Stimulated activated CD8-positive, alpha-beta memory T cell treated with anti-CD3 and anti-CD28 coated beads, Interleukin-4, amount 100 ng/mL, for 24 hours (primary cell): ENCODE results near the gene CD84.
"Not testable (repeated sequence)": the region's sequence is repeated elsewhere in the genome, so short reads cannot be mapped to it uniquely, and the experiment has no call there.

Experiments
- DNase-seq: peaks from one replicate; pipeline ENCODE4 v3.0.0-alpha.2; 2020; ENCODE audit warnings: low read depth

CD84 gene

GRCh38 chr1:160539990-160540858 is 39.1 kb downstream of the CD84 start:
- no peak for DNase-seq

DNA sequence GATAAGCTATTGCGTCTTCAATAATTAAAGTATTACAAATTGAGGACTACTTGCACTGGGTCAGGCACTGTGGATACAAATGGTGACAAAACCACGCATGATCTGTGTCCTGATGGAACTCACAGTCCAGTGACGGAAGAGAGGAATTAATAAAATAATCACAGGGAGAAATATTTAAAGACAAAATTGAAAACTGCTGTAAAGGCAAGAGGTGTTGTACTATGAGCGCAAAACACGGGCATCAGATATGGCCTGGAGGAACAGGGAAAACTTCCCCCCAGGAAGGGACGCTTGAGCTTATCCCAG is 39.7 kb downstream of the CD84 start:
- DNase-seq = no peak

DNA sequence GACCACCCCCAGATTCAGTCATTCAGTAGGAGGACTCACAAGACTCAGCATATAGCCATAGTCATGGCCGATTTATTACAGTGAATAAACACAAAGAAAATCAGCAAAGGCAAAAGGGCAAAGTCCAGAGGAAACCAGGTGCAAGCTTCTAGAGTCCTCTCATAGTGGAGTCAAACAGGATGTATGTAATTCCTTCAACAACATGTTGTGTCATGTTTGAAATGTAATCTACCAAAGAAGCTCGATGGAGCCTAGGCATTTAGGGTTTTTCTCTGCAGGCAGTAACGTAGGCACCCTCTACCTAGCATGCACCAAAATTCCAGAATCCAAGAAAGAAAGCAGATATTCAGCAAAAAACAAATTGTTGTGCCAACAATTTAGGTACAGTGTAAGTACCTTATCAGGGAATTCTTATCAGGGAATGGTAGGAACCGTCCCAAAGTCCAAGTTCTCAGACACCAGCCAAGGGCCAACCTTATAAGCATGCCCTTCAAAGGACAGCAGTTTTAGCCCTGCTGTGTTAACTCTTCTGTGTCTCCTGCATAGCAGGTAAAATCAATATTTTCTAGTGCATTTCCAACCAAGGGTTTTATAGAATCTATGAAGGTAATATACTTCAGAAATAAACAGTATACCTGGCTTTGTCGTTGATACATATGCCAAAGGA is 40.2 kb downstream of the CD84 start:
- no peak for DNase-seq

DNA sequence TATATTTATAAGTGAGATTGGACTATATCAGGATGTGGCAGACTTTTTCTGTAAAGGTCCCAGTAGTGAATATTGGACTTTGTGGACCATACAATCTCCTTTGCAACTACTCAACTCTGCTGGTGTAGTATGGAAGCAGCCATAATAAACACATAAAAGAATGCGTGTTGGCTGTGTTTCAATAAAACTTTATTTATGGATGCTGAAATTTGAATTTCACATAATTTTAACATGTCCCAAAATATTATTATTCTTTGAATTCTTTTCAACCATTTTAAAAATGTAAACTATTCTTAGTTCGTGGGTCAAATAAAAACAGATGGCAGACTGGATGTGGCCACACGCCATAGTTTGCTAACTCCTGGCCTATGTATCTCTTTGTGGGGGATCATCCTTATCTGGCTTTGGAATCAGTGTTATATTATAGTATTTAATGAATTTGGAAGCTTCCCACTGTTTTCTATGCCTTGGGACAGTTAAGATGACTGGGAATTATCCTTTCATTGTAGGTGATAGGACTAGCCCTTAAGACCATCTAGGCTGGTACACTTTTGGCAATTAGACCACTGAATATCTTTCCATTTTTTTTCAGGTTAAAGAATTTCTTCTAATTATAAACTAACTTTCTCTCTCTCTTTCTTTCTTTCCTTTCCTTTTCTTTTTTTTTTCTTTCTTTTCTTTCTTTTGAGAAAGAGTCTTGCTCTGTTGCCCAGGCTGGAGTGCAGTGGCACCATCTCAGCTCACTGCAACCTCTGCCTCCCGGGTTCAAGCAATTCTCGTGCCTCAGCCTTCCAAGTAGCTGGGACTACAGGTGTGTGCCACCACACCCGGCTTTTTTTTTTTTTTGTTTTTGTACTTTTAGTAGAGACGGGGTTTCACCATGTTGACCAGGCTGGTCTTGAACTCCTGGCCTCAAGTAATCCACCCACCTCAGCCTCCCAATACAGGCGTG is 41.3 kb downstream of the CD84 start:
- DNase-seq = no peak

DNA sequence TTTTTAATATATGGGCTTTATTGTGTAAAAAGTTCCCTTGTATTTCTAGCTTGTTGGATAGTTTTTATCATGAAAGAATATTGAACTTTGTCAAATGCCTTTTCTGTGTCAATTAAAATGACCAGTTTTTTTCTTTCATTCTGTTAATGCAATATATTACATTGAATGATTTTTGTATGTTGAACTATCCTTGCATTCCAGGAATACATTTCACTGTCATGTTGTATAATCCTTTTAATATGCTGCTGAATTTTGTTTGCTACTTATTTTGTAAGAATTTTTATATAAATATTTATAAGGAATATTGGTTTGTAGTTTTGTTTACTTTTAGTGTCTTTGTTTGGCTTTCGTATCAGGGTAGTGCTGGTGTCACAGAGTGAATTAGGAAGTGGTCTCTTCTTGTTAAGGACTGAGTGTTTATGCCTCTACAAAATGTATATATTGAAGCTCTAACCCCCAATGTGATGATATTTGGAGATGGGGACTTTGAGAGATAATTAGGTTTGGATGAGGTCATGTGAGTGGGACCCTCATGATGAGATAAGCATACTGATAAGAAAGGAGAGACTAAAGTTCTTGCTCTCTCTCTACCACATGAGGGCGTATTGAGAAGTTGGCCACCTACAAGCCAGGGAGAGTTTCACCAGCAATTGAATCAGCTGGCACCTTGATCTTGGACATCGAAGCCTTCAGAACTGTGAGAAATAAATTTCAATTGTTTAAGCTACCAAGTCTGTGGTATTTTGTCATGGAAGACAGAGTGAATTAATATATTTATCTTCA is 44.3 kb downstream of the CD84 start:
- DNase-seq = no peak

- not testable (repeated sequence) for DNase-seq
Observed at GRCh38 chr1:160532557-160532813, 46.8 kb downstream of the CD84 start.

- not testable (repeated sequence) for DNase-seq
Observed at GRCh38 chr1:160531809-160532556, 47.3 kb downstream of the CD84 start.

DNA sequence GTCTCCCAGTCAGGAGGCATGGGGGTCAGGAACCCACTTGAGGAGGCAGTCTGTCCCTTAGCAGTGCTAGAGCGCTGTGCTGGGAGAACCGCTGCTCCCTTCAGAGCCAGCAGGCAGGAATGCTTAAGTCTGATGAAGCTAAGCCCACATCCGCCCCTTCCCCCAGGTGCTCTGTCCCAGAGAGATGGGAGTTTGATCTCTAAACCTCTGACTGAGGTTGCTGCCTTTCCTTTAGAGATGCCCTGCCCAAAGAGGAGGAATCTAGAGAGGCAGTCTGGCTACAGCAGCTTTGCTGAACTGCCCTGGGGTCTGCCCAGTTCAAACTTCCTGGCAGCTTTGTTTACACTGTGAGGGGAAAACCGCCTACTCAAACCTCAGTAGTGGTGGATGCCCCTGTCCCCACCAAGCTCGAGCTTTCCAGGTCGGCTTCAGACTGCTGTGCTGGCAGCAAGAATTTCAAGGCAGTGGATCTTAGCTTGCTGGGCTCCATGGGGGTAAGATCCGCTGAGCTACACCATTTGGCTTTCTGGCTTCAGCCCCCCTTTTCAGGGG is 49.8 kb downstream of the CD84 start:
- not testable (repeated sequence) for DNase-seq

- not testable (repeated sequence) for DNase-seq
Observed at GRCh38 chr1:160523789-160524188, 55.5 kb downstream of the CD84 start.

- no peak for DNase-seq
Observed at GRCh38 chr1:160522622-160523345, 56.5 kb downstream of the CD84 start, which contains the start of gene SLAMF6. Gene SLAMF6 (minus strand): TSS chr1:160523255. CDS start chr1:160523192, 63 bp downstream.

GRCh38 chr1:160522136-160522535 is 57.2 kb downstream of the CD84 start:
- no peak for DNase-seq

- no peak for DNase-seq
Observed at GRCh38 chr1:160521554-160521953, 57.7 kb downstream of the CD84 start.

- DNase-seq = no peak
Observed at GRCh38 chr1:160520999-160521398, 58.3 kb downstream of the CD84 start.

DNA sequence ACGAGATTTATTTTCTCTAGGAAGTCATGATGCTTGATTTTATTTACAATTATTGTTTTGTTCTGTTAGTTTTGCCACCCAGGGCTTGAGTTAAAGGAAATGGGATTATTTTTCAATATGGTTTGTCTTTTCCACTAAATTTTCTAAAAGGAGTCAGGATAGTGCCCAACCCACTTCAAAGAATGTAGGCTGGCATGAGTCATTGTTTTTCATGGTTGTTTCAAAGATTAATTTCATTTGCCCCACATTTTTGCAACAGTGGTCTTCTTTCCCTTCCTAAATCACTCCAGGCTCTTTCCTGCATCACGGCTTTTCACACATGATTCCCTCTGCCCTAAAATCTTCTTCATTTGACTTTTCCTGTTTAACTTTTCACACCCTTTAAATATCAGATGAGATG is 58.7 kb downstream of the CD84 start:
- no peak for DNase-seq

GRCh38 chr1:160519642-160520435 is 59.5 kb downstream of the CD84 start:
- DNase-seq = no peak

- DNase-seq = not testable (repeated sequence)
Observed at GRCh38 chr1:160517519-160517918, 61.8 kb downstream of the CD84 start.

DNA sequence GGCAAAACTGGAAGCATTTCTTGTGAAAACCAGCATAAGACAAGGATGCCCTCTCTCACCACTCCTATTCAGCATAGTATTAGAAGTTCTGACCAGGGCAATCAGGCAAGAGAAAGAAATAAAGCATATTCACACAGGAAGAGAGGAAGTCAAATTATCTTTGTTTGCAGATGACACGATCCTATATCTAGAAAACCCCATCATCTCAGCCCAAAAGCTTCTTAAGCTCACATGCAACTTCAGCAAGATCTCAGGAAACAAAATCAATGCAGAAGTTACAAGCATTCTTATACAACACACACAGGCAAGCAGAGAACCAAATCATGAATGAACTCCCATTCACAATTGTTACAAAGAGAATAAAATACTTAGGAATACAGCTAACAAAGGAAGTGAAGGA is 63.4 kb downstream of the CD84 start:
- not testable (repeated sequence) for DNase-seq

GRCh38 chr1:160504651-160505050 is 74.6 kb downstream of the CD84 start:
- no peak for DNase-seq

- no peak for DNase-seq
Observed at GRCh38 chr1:160503087-160503486, 76.2 kb downstream of the CD84 start.
